22Rv1 (cell line): Measurements from ENCODE around the gene TSTD2.
A peak's percentile ranks its signal among the peaks of the same experiment; 100 is the strongest.
"Not testable (repeated sequence)": the region's sequence is repeated elsewhere in the genome, so short reads cannot be mapped to it uniquely, and the experiment has no call there.

Experiments
- H3K27ac ChIP-seq: fragments of 450-650 bp; 2 replicates; pipeline ENCODE4 v1.5.1; 2017
- ZFX ChIP-seq: fragments of 450-650 bp; IDR thresholded peaks from 2 replicates; pipeline ENCODE4 v1.6.1; 2017; ENCODE audit warnings: antibody characterized with exemption, borderline replicate concordance
- TF ChIP-seq, protein P1 (sequence below): fragments of 450-650 bp; IDR thresholded peaks from 2 replicates; pipeline ENCODE4 v1.5.1; 2017; ENCODE audit warnings: mild to moderate bottlenecking

Gene TSTD2

DNA sequence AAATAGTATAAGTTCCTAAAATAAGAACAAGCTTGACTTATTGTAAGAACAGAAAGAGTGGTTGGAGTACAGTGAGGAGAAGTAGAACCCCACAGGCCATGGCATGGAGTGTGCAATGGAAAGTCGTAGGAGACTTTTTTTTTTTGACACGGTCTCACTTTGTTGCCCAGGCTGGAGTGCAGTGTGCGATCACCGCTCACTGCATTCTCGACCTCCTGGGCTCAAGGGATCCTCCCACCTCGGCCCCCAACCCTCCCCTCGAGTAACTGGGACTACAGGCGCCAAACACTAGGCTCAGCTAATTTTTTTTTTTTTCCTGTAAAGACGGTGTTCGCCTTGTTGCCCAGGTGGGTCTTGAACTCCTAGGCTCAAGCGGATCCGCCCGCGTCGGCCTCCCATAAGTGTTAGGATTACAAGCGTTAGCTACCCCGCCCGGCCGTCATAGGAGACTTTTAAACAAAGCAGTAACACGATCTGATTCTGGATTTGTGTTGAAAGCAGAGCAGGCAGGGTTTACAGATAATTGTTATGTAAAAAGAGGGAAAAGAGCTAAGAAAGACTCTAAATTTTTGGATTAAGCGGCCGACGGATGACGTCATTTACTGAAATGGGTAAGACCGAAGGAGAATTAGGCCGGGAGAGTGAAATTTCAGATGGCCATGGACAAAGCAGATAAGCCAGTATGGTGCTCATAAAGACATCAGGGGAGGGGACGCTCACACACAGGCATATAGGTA, 752 bp downstream of the TSTD2 start:
- peak overlapping the region; percentile 98 for H3K27ac ChIP-seq
- TF ChIP-seq, protein P1, sequence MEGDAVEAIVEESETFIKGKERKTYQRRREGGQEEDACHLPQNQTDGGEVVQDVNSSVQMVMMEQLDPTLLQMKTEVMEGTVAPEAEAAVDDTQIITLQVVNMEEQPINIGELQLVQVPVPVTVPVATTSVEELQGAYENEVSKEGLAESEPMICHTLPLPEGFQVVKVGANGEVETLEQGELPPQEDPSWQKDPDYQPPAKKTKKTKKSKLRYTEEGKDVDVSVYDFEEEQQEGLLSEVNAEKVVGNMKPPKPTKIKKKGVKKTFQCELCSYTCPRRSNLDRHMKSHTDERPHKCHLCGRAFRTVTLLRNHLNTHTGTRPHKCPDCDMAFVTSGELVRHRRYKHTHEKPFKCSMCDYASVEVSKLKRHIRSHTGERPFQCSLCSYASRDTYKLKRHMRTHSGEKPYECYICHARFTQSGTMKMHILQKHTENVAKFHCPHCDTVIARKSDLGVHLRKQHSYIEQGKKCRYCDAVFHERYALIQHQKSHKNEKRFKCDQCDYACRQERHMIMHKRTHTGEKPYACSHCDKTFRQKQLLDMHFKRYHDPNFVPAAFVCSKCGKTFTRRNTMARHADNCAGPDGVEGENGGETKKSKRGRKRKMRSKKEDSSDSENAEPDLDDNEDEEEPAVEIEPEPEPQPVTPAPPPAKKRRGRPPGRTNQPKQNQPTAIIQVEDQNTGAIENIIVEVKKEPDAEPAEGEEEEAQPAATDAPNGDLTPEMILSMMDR, result no peak
- no peak for TF ChIP-seq ZFX

DNA sequence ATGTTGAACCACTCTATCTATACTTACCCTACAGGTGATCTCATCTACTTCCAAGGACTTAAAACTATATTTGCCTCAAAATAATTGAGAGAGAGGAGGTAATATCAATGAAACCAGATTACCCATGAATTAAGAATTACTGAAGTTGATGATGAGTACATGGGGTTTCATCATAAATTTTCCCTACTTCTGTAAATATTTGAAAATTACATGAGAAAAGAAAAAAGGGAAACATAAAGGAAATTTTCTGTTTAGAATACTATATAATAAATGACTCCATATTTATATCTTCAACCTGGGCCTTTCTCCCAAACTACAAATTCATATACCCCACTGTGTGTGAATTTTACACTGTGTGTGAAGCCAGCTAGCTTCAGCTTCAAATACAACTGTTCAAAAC, 2.6 kb downstream of the TSTD2 start:
- no peak overlapping the region for H3K27ac ChIP-seq
- no peak for TF ChIP-seq ZFX
- TF ChIP-seq, protein P1, result no peak

DNA sequence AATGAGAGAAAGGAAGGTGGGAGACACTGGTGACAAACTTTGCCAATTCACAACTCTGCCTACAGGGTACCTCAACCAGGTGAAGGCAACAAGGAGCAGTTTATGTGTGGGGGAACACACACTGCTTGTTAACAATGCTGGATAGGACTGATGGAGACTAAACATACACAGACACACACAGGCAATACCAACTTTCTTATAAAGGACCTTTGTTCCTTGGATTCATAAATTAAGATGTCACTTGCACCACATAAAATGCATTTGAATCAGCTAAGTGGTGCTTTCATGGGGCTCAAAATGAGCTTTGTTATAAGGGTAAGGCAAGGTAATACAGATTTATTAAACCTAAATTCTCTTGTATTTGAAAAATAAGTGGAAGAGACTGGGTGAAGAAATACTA, 4.0 kb downstream of the TSTD2 start:
- TF ChIP-seq, protein P1, result no peak
- TF ChIP-seq ZFX, result no peak
- H3K27ac ChIP-seq, result no peak overlapping the region

DNA sequence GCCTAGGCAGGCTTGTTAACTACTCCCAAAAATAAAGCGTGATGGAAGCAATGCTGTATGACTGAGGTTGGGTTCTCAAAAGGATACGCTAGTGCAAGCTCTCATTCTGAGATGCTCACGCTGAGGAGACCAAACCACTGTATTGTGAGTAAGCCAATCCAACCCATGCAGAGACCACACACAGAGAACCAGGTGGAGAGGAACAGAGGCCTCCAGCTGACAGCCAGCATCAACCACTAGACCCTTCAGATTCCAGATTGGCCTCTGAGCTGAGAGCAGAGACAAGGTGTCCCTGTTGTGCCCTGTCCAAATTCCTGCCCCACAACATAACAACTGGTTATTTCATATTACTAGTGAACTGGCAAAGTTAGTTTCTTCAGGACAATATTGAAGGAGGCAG, 4.5 kb downstream of the TSTD2 start:
- no peak overlapping the region for H3K27ac ChIP-seq
- TF ChIP-seq ZFX, result no peak
- TF ChIP-seq, protein P1, result no peak

DNA sequence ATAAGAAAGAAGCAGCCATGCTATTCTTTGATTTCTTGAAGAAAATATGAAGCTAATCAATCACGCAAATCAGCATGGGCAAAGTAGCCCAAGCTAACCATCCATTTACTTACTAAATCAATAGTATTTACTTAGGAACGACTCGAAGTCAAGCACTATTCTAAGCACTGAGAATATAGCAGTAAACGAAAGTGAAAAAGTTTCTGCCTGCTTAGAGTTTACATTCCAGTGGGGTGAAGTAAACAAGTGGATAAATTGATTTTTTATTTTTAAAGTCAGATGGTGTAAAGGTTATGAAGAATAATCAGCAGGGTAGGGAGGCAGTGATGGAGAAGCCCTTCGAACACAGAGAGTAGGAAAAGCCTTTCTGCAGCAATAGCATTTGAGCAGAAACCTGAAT, 5.5 kb downstream of the TSTD2 start:
- no peak for TF ChIP-seq ZFX
- TF ChIP-seq, protein P1, result no peak
- H3K27ac ChIP-seq, result no peak overlapping the region

DNA sequence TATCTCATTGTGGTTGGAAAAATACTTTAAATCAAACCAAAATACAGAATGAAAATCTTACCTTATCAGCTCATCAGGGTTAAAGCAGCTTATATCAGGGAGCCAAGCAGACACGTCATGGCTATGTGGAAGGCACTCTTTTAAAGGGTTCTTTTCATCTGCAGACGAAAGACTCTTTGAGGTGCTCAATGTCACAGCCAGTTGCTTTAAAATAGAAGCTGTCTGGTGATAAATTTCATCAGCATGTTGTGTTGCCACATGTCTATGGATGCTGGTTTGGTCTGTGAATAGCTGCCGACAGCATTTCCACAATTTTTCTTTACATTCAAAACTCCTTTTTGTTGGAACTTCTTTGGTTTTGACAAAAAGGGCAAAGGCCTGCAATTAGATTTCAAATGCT, 7.5 kb downstream of the TSTD2 start:
- TF ChIP-seq, protein P1, result no peak
- TF ChIP-seq ZFX, result no peak
- H3K27ac ChIP-seq, result no peak overlapping the region

DNA sequence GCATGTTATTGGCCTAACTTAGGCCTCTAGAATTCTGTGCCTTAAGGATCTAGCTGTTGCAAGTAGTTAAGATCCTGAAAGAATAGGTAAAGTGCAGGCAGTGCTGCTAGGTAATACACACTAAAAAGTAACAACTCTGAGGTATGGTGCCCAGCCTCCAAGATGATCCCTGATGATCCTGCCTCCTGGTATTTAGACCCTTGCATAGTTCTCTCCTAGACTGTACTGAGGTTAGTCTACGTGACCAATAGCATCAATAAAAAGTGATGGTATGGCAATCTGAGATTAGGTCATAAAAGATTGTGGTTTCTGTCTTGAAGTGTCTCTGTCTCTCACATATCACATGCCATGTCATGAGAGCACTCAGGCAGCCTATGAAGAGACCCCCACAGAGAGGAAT, 9.2 kb downstream of the TSTD2 start:
- TF ChIP-seq, protein P1, result no peak
- TF ChIP-seq ZFX, result no peak
- H3K27ac ChIP-seq, result no peak overlapping the region

DNA sequence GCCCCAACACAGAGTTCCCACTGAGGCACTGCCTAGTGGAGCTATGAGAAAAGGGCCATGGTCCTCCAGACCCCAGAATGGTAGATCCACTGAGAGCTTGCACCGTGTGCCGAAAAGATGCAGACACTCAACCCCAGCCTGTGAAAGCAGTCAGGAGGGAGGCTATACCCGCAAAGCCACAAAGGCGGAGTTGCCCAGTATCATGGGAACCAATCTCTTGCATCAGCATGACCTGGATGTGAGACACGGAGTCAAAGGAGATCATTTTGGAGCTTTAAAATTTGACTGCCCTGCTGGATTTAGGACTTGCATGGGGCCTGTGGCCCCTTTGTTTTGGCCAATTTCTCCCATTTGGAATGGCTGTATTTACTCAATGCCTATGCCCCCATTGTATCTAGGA, 10.7 kb downstream of the TSTD2 start:
- not testable (repeated sequence) for H3K27ac ChIP-seq

DNA sequence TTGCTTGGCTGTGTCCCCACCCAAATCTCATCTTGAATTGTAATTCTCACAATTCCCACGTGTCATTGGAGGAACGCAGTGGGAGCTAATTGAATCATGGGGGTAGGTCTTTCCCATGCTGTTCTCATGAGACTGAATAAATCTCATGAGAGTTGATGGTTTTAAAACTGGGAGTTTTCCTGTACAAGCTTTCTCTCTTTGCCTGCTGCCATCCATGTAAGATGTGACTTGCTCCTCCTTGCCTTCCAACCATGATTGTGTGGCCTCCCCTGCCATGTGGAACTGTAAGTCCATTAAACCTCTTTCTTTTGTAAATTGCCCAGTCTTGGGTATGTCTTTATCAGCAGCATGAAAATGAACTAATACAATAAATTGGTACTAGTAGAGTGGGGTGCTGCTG, 13.1 kb downstream of the TSTD2 start:
- H3K27ac ChIP-seq, result not testable (repeated sequence)
